Neural progenitor cell (in vitro differentiated cells): ENCODE measurements around the gene PPP1R27. TPM values are rescaled to one million over a fixed set of nuclear protein-coding genes. Genes with fewer than 3 reads are reported as not detected.

Source experiments
- DNase-seq: peaks from one replicate; pipeline ENCODE4 v3.0.0-alpha.2; 2016; ENCODE audit warnings: low spot score
- H2AFZ ChIP-seq: fragments of 200-600 bp; sonication (generic); replicated peaks from 2 replicates; pipeline ENCODE4 v1.6.1; 2016; ENCODE audit warnings: antibody characterized with exemption
- H3F3A ChIP-seq: fragments of 200-600 bp; sonication (generic); 2 replicates; pipeline ENCODE4 v1.6.1; 2016; ENCODE audit warnings: antibody characterized with exemption, low read depth
- H3K27ac ChIP-seq: fragments of 200-600 bp; sonication (generic); 2 replicates; pipeline ENCODE4 v1.5.1; 2016; ENCODE audit warnings: mild to moderate bottlenecking
- H3K27me3 ChIP-seq: fragments of 200-600 bp; sonication (generic); 2 replicates; pipeline ENCODE4 v1.6.1; 2016; ENCODE audit warnings: mild to moderate bottlenecking, moderate library complexity
- H3K36me3 ChIP-seq: fragments of 200-600 bp; sonication (generic); 2 replicates; pipeline ENCODE4 v1.5.1; 2016
- H3K4me1 ChIP-seq: fragments of 200-600 bp; sonication (generic); 2 replicates; pipeline ENCODE4 v1.6.1; 2016; ENCODE audit warnings: mixed run types
- H3K4me2 ChIP-seq: fragments of 200-600 bp; sonication (generic); 2 replicates; pipeline ENCODE4 v1.6.1; 2016
- H3K4me3 ChIP-seq: fragments of 200-600 bp; sonication (generic); 2 replicates; pipeline ENCODE4 v1.5.1; 2016
- H3K79me2 ChIP-seq: fragments of 200-600 bp; sonication (generic); 2 replicates; pipeline ENCODE4 v1.6.1; 2016; ENCODE audit warnings: low read depth
- H3K9ac ChIP-seq: fragments of 200-600 bp; sonication (generic); 2 replicates; pipeline ENCODE4 v1.6.1; 2016
- H3K9me3 ChIP-seq: fragments of 200-600 bp; sonication (generic); 2 replicates; pipeline ENCODE4 v1.5.1; 2016; ENCODE audit warnings: low read depth
- H4K20me1 ChIP-seq: fragments of 200-600 bp; sonication (generic); 2 replicates; pipeline ENCODE4 v1.6.1; 2016; ENCODE audit warnings: low read depth
- H3K27ac Mint-ChIP-seq: 3 replicates; pipeline ENCODE4 v1.8.0; 2021; ENCODE audit warnings: mixed read lengths
- H3K27me3 Mint-ChIP-seq: 2 replicates; pipeline ENCODE4 v1.8.0; 2022; ENCODE audit warnings: low read depth, mild to moderate bottlenecking, inconsistent platforms, moderate library complexity, mixed read lengths; ENCODE audit not compliant: insufficient read depth
- H3K36me3 Mint-ChIP-seq: 3 replicates; pipeline ENCODE4 v1.8.0; 2021; ENCODE audit warnings: mixed read lengths
- H3K4me1 Mint-ChIP-seq: 3 replicates; pipeline ENCODE4 v1.8.0; 2021; ENCODE audit warnings: mixed read lengths
- H3K4me3 Mint-ChIP-seq: 3 replicates; pipeline ENCODE4 v1.8.0; 2021; ENCODE audit warnings: mild to moderate bottlenecking, moderate library complexity, mixed read lengths
- H3K9me3 Mint-ChIP-seq: 3 replicates; pipeline ENCODE4 v1.8.0; 2020; ENCODE audit warnings: mixed read lengths
- CTCF ChIP-seq: fragments of 200-600 bp; sonication (generic); IDR thresholded peaks from 2 replicates; pipeline ENCODE4 v1.5.1; 2017; ENCODE audit warnings: antibody characterized with exemption, mild to moderate bottlenecking
- EZH2 ChIP-seq: fragments of 200-600 bp; sonication (generic); IDR thresholded peaks from 2 replicates; pipeline ENCODE4 v1.6.1; 2017; ENCODE audit warnings: antibody characterized with exemption, mild to moderate bottlenecking, moderate library complexity
- EZH2phosphoT487 ChIP-seq: fragments of 200-600 bp; sonication (generic); IDR thresholded peaks from 2 replicates; pipeline ENCODE4 v1.6.1; 2017; ENCODE audit warnings: antibody characterized with exemption
- total RNA-seq: library from RNA; depleted of rRNA; stranded (reverse); fragments of >200 nt; gene quantifications from 2 replicates; pipeline ENCODE4 v1.2.3, GENCODE V29; 2015; ENCODE audit warnings: low replicate concordance

PPP1R27 gene
- total RNA-seq, 1 donor from 2014 or later: not detected

- Histone ChIP-seq H3K4me3 (peak within 1 kb of the TSS; percentile 100), H4K20me1 (peaks cover 43% of the 10 kb centered on the region), H3K9ac (peak within 1 kb of the TSS; percentile 98), H3K4me1 (peaks cover 7% of the 10 kb centered on the region), H3K27ac (peak within 1 kb of the TSS; percentile 94), H3K36me3 (no peaks in the 10 kb centered on the region), H3K27me3 (no peaks in the 10 kb centered on the region), H3K9me3 (no peaks in the 10 kb centered on the region), H2AFZ (peak within 1 kb of the TSS; percentile 71), H3K79me2 (peaks cover 75% of the 10 kb centered on the region), H3K4me2 (peak within 1 kb of the TSS; percentile 100), H3F3A (peaks cover 39% of the 10 kb centered on the region)
- Mint-ChIP-seq H3K4me3 (peak within 1 kb of the TSS; percentile 97), H3K4me1 (peaks cover 20% of the 10 kb centered on the region), H3K27ac (peak within 1 kb of the TSS; percentile 91), H3K36me3 (peaks cover 17% of the 10 kb centered on the region), H3K27me3 (peaks cover 6% of the 10 kb centered on the region), H3K9me3 (no peaks in the 10 kb centered on the region)
- DNase-seq: no peak
- TF ChIP-seq EZH2 (no peak), EZH2phosphoT487 (no peak), CTCF (no peak)
Measured at GRCh38 chr17:81859906-81860755, 25.3 kb upstream of the PPP1R27 start, which contains the start of gene P4HB. Gene P4HB (minus strand): TSS chr17:81860535. CDS start chr17:81860471, 64 bp downstream.

GRCh38 chr17:81858967-81859905, 24.4 kb upstream of the PPP1R27 start:
- Mint-ChIP-seq H3K4me1 (peaks cover 20% of the 10 kb centered on the region), H3K36me3 (peaks cover 17% of the 10 kb centered on the region), H3K4me3 (peak overlapping the region; percentile 95), H3K27ac (peak overlapping the region; percentile 91), H3K27me3 (peaks cover 6% of the 10 kb centered on the region), H3K9me3 (no peaks in the 10 kb centered on the region)
- peaks cover 72% of the 10 kb centered on the region for H3K79me2 ChIP-seq
- TF ChIP-seq EZH2phosphoT487 (no peak), CTCF (no peak), EZH2 (no peak)
- DNase-seq: no peak
- H2AFZ ChIP-seq: no peak overlapping the region
- peak overlapping the region; percentile 100 for H3K4me3 ChIP-seq
- H3F3A ChIP-seq: peaks cover 36% of the 10 kb centered on the region
- peak overlapping the region; percentile 100 for H3K4me2 ChIP-seq
- peaks cover 7% of the 10 kb centered on the region for H3K4me1 ChIP-seq
- no peaks in the 10 kb centered on the region for H3K27me3 ChIP-seq
- no peaks in the 10 kb centered on the region for H3K9me3 ChIP-seq
- no peak overlapping the region for H3K27ac ChIP-seq
- peaks cover 35% of the 10 kb centered on the region for H4K20me1 ChIP-seq
- H3K9ac ChIP-seq: peak overlapping the region; percentile 98
- H3K36me3 ChIP-seq: no peaks in the 10 kb centered on the region

GRCh38 chr17:81858170-81858966, 23.5 kb upstream of the PPP1R27 start:
- Mint-ChIP-seq H3K27ac (no peak overlapping the region), H3K27me3 (peaks cover 6% of the 10 kb centered on the region), H3K9me3 (no peaks in the 10 kb centered on the region), H3K36me3 (peaks cover 19% of the 10 kb centered on the region), H3K4me3 (peak overlapping the region; percentile 95), H3K4me1 (peaks cover 18% of the 10 kb centered on the region)
- Histone ChIP-seq H3K9ac (peak overlapping the region; percentile 20), H2AFZ (no peak overlapping the region), H3K4me3 (no peak overlapping the region), H3K4me2 (peak overlapping the region; percentile 100), H3K36me3 (no peaks in the 10 kb centered on the region), H4K20me1 (peaks cover 34% of the 10 kb centered on the region), H3K4me1 (peaks cover 7% of the 10 kb centered on the region), H3K79me2 (peaks cover 63% of the 10 kb centered on the region), H3K27me3 (no peaks in the 10 kb centered on the region), H3K27ac (no peak overlapping the region), H3K9me3 (no peaks in the 10 kb centered on the region), H3F3A (peaks cover 32% of the 10 kb centered on the region)
- no peak for DNase-seq
- no peak for TF ChIP-seq EZH2phosphoT487
- no peak for TF ChIP-seq CTCF
- no peak for TF ChIP-seq EZH2
